ENCODE results near the gene ERMARD.
A peak's percentile ranks its signal among the peaks of the same experiment; 100 is the strongest.

The ERMARD gene

GRCh38 chr6:169751242-169752073 is at the start of gene ERMARD, which contains the start of gene DYNLT2:
ERMARD (plus strand) TSS chr6:169751622; CDS start chr6:169751658, 36 bp downstream.
DYNLT2 (minus strand) TSS chr6:169751572; CDS start chr6:169751458, 114 bp downstream.
- peak; percentile 89 for DNase-seq

DNA sequence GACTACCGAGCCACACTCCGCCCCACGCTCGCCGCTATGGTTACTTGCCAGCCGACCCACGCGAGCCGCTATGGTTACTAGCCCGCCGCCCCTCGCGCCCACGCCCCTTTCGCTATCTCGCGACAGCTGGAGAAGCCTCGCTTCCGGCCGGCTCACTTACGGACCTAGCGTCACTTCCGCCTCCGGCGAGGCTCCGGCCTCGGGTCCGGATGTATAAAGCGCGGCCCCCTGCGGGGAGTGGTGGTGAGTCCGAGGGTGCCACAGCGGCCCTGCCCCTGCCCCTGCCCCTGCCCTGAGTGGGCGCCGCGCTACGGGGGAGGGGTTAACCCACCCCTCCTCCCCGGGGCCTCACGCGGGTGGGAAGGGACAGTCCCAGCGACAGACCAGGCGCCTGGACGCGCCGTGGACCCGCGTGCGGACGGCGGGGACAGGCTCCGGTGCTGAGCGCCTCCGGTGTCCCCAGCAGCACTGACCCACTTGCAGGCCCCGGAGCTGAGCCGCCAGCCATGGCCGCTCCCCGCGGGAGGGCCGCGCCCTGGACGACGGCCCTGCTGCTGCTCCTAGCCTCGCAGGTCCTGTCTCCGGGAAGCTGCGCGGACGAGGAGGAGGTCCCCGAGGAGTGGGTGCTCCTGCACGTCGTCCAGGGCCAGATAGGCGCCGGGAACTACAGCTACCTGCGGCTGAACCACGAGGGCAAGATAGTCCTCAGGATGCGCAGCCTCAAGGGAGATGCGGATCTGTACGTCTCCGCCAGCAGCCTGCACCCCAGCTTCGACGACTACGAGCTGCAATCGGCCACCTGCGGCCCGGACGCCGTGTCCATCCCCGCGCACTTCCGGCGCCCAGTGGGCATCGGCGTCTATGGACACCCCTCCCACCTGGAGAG is 49.2 kb upstream of the ERMARD start, which contains the start of the genes C6orf120 and WDR27:
TSS of gene C6orf120 (plus strand) at position 173 of the 886 bp plus-strand sequence. CDS start at position 507, 334 bp downstream.
TSS of gene WDR27 (minus strand) at position 76 of the 886 bp plus-strand sequence. CDS start 13,024 bp downstream, outside the sequence.
- peak; percentile 93 for DNase-seq

GRCh38 chr6:169702840-169703246 is 48.6 kb upstream of the ERMARD start:
- DNase-seq: no peak

- DNase-seq: no peak
These were observed 43.6 kb upstream of the ERMARD start for GRCh38 chr6:169707772-169708171.

DNA sequence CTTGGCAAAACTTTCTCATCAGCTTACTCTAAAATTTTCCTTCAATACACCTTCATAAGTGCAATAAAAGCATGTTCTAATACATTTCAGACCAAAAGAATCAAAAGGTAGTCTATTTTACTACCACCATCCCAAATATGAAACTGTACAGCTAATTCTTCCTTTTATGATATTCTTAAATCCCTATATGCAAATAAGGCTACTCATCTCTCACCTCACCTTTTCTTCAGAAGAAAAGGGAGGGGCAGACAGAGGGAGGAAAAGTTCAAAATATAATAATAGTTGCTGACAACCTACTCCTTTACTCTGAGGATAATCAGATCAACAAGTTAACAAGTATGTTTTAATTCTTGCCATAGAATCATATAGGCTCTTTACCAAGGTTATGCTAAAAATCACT is 42.1 kb upstream of the ERMARD start:
- DNase-seq: no peak

DNA sequence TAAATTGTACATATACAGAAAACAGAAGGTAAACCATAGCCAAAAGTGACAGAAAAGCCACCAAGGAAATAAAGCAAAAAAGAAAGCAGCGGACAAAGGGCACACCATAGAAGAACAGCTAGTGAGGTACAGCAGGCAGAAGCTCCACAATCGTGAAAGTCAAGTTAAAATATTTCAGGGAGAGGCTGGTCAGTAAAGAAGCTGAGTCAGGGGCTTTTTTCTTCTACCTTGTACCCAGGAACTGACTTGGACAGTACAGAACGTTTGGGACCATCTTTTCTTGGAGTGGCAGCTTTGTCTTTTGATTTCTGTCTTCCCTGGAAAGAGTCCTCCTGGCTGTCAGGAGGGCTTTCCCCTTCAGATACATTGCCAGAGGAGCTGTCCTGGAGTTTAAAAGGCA is 41.4 kb upstream of the ERMARD start:
- DNase-seq: no peak

- DNase-seq: no peak
These were observed 37.2 kb upstream of the ERMARD start for GRCh38 chr6:169714178-169714577.

GRCh38 chr6:169714595-169714994 is 36.8 kb upstream of the ERMARD start:
- DNase-seq: no peak

DNA sequence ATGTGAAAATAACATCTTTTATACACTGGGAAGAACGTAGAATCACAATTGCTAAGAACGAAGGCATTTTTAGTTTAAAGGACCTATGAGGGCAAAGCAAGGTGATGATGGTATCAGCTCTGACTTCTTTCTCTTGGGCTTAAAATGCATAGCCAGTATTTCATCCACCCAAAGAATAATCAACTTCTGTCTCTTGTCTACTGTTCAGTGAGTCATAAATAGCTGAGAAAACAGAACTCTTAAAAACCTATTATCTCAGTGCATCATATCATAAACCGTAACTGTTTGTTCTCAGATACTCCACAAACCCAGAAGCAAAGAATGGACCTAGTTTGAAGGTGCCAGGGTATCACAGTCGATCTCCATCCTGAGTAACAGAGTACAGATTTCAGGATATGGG is 32.3 kb upstream of the ERMARD start:
- DNase-seq: no peak

DNA sequence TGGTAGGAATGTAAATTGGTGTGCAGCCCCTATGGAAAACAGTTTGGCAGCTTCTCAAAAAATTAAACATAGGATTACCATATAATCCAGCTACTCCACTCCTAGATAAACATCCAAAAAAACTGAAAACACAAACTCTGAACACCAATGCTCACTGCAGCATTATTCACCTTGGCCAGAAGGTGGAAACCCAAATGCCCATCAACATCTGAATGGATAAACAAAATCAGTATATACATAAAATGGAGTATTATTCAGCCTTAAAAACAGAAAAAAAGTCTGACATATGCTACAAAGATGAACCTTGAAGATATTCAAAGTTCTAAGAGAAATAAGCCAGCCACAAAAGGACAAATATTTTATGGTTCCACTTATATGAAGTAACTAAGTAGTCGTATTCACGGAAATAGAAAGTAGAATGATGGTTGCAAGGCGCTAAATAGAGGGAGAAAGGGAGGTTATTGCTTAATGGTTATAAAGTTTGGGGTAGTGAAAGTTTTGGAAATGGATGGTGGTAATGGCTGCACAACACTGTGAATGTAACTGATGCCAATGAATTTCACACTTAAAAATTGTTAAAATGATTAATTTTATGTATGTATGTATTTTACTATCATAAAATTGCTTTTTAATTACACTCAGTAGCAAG is 31.1 kb upstream of the ERMARD start:
- DNase-seq: no peak

DNA sequence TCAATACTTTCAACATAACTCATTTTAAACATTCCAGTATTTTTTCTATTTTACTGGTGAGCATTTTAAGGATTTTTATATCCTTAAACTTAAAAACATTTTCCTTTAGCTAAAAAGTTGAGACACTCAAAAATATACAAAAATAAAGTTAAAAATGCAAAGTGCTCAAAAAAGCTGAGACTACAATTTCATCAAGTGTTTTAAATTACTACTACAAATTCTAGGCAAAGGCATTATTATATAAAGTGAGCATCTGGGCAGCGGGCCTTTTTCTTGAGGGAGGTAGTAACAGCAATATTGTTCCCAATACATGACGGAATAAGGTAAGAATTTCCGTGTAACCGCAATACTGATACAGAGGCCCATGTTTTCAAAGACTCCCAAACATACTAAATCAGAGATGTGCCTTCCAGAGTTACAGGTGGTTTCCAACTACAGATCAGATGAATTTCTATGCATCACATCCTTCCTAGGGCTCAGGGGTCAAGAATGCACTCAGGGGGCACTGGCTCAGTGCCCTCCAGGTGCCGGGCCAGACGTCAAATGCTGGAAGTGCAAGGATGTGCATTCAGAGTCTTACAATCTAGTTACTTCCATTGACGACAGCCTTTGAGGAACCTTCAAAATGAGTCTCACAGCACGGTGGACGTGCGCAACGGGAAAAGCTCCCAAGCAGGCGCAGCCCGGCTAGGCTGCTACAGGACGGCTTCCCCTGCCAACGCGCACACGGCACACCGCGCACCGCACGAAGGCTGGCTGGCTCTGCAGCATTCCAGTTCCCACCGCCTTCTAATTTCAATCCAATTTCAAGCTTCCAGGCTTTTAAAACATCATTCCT is 28.8 kb upstream of the ERMARD start:
- DNase-seq: no peak

DNA sequence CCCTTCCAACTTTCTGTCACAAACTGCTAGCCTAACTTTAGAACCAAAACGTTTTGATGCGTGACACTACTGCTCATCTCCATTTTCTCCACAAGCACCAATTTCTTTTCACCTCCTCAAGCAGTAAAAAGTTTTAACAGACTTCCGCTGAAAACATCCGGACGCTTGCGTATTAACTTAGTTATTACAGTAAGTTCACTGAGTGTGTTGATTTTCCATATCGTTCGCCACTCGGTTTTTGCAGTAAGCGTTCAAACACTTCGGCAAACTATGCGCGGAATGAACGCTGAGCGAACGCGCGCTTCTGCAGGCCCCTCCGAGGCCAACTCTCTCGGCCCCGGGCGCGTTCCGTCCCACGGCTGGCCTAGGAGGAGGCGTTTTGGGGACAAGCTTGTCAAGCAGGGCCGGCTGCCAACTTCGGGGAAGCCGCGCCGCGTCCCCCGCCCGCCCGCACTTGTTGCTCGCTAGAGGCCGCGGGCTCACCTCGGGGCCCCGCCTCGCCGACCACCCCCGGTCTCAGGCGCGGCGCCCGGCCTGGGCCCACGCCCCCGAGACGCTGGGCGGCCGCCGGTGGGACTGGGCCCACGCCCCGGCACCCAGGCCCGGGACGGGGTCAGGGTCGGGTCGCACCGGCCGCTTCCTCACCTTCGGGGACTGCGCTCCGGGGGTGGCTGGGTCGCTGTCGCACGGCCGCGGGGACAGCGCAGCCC is 28.1 kb upstream of the ERMARD start:
- no peak for DNase-seq

GRCh38 chr6:169723991-169724493 is 27.4 kb upstream of the ERMARD start:
- no peak for DNase-seq

DNA sequence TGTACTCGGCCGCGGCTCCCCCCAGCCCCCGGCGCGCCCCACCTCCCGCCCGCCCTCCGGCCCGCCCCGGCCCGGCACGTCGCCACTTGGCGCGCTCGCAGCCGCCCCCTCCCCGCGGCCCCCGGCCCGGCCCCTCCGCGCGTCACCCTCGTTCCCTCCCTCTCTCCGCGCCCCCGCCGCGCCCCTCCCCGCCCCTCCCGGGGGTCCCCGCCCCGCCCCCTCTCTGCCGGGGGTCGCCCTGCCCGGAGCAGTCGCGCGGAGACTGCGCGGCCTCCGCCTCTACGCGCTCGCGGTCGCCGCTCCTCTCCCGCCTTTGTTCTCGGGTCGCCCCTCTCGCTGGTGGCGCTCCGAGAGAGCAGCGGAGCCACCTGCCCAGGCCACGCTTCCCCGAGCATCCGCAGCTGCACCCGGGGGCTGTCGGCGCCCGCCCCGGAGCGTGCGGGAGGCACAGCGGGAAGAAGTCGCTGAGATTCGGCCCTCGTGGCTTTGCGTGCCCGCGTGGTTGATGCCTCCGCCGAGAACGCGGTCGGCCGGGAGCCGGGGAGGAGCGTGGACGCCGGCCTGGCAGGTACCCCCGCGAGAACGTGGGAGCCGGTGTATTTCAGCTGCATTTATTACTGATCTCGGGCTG is 26.8 kb upstream of the ERMARD start, which contains the start of gene PHF10:
TSS of gene PHF10 (minus strand) at position 7 of the 631 bp plus-strand sequence. CDS start 569 bp downstream, outside the sequence.
- peak; percentile 29 for DNase-seq

- no peak for DNase-seq
These were observed 26.0 kb upstream of the ERMARD start for GRCh38 chr6:169725125-169726048.

DNA sequence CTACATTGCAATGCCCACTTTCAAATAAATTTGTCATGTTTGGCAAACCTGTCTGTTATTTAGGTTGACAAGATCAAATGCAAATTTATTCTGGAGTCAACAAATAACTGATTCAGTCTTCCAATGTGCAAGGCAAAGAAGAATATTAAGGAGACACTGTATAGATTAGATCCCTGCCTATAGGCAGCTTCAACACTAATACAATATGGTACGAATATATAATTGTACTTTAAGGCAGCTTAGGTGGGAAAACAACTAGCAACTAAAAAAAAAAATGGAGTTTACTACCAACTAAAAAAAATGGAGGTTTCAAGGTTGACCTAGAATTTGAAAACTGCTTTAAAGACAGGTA is 25.4 kb upstream of the ERMARD start:
- DNase-seq: no peak

- no peak for DNase-seq
These were observed 24.5 kb upstream of the ERMARD start for GRCh38 chr6:169726963-169727362.

GRCh38 chr6:169729961-169730360 is 21.5 kb upstream of the ERMARD start:
- DNase-seq: no peak
